Middle frontal gyrus (tissue), 1 donor: ENCODE measurements around the gene DENND5A.
"Not testable (repeated sequence)": the region's sequence is repeated elsewhere in the genome, so short reads cannot be mapped to it uniquely, and the experiment has no call there.

Experiments used
- DNase-seq: peaks from one replicate; pipeline ENCODE4 v3.0.0-alpha.2; 2015; ENCODE audit warnings: low spot score; ENCODE audit errors: extremely low spot score

DENND5A gene

GRCh38 chr11:9098455-9098854 is 166.7 kb downstream of the DENND5A start:
- not testable (repeated sequence) for DNase-seq

DNA sequence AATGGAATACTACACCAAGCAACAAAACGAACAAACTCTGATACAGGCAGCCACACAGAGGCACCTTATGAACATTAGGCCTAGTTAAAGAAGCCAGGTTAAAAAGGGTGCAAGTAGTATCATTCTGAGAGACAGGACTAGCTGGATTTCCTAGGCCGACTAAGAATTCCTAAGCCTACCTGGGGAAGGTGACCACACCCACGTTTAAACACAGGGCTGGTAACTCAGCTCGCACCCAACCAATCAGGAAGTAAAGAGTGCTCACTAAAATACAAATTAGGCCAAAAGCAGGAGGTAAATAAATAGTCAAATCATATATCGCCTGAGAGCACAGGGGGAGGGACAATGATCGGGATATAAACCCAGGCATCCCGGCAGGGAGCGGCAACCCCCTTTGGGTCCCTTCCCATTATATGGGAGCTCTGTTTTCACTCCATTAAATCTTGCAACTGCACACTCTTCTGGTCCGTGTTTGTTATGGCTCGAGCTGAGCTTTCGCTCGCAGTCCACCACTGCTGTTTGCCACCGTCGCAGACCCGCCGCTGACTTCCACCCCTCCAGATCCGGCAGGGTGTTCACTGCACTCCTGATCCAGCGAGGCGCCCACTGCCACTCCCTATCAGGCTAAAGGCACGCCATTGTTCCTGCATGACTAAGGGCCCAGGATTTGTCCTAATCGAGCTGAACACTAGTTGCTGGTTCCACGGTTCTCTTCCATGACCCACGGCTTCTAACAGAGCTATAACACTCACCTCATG is 167.8 kb downstream of the DENND5A start:
- not testable (repeated sequence) for DNase-seq

DNA sequence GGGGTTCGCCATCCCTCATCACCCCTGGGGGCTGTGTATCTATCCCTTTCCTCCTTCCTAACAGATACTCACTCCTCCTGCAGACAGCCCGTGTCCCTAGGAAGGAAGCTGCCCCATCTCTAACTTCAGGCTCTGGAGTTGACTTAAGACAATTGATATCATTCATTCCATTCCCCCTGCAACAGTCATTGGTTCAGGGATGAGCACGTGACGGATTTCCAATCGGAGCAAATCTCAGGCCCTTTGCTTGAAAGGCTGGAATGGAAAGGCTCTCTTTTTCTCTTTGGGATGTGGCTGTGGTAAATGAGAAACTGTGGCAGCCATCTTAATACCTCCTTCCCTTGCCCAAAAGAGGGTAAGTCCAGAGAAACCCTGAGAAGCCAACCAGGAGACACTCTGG is 168.7 kb downstream of the DENND5A start:
- DNase-seq = no peak

GRCh38 chr11:9095421-9095820 is 169.7 kb downstream of the DENND5A start:
- no peak for DNase-seq

- no peak for DNase-seq
Observed at GRCh38 chr11:9094420-9094819, 170.7 kb downstream of the DENND5A start.

DNA sequence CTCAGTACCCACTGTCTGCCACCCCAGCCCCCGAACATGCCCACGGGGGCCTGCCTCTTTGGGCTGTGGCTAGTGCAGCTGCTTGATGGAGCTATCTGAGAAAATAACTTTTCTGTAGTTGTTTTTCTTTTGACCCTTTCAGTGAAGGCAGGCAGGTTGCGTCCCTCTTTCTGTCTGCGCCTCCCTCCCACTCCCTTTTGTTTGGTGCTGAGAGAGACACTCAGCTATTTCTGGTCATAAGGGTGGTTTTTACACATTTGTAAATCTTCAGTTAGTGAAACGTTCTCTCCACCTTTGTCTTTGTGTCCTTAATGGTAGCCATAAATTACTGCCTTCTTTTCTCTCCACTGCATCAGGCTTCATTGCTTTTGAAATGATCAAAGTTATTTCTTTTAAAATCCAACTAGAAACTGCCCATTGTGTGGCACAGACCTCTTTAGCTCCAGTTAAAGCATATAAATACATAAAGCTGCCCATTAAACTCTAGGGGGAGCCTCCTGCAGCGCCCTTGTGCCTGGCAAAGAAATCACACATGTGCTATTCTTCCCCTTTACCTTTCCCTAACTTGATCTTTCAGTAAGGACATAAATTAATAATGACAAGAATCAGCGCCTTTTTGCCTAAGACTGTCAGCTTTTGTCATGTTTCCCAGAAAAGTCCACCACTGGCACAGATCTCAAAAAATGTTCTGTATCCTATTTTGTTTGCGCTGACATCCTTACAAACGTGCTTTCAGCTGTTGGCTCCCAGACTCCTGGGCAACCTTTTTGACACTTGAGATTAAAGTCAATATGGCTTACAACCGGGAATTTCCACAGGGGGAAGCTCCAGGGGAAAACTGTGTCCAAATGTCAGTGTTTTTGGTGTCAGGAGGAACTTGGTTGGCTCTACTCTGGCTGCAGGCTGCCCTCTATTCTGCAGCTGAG is 172.0 kb downstream of the DENND5A start:
- no peak for DNase-seq

DNA sequence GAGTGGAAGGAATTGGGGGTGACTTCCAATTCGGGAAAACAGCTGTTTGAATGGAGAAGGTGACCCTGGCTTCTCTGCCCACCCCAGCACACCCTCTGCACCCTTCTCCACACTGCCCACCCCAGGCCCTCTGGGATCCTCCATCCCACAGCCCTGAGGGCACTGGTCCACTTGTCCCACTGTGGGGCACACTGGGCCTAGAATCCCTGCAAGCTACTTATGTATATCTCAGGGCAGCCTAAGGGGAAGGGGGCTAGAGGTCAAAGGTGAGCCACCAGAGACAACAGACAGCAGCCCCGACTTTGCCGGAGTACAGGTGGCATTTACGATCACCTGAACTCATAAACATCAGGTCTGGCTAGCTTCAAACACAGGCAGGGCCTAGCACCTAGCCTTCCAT is 173.1 kb downstream of the DENND5A start:
- no peak for DNase-seq

DNA sequence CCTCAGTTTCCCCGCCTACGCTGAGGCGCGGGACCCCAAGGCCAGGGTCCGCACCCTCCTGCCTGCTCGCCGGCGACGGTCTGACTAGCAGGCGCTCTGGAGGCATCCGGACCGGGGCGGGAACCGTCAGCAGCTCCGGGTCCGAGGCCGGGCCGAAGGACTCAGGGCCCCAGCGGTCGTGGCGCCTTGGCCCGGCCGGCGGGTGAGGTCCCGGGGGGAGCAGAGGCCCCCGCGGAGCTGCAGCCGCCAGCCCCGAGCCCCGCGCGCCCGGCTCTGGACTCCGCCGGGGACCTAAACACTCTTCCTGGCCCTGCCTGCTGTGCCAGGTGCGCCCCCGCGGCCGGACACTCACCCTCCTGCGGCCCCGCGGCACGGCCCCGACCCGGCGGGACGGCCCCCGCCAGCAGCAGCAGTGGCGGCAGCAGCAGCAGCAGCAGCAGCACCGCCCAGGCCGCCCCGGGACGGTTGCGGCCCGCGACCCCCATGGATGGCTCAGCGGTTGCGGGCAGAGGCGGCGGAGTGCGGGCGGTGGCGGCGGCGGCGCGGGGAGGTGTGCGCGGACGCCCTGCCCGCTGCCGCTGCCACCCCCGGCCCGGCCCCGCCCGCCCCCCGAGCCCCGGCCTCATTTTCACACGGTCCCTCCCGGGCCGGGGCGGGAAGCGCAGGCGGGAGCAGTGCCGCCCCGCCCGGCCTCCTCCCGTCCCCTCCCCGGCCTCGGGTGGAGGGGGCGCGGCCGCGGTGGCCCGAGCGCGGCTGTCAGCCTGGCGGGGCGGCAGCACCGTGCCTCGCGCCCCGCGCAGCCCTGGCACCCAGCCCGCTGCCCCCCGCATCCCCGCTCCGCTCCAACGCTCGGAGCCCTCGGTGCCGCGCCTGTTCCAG is 173.9 kb downstream of the DENND5A start, which contains the start of gene SCUBE2:
Gene SCUBE2 (minus strand): TSS at position 556 of the 879 bp plus-strand sequence. CDS start 71 bp downstream, at position 485.
- DNase-seq = no peak

- no peak for DNase-seq
Observed at GRCh38 chr11:9090488-9091043, 174.6 kb downstream of the DENND5A start.

DNA sequence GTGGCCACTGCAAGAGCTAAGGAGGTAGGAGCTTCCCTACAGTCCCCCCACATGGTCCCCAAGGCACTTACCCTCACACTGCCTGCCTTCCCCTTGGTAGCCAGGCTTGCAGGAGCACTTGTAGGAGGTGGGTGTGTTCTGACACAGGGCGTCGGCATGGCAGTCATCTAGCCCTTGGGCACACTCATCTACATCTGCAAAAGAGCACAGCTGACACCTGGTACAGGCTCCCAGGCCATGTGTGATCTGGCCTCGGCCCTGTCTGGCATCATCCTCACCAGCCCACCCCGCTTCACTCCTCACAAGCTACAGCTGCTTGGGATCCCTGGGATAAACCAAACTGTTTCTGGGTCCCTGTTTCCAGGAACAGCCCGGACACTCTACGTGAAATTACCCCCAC is 175.5 kb downstream of the DENND5A start:
- DNase-seq = no peak

- no peak for DNase-seq
Observed at GRCh38 chr11:9089061-9089460, 176.1 kb downstream of the DENND5A start.
